ENCODE measurements around the gene FGF9.

FGF9 gene

DNA sequence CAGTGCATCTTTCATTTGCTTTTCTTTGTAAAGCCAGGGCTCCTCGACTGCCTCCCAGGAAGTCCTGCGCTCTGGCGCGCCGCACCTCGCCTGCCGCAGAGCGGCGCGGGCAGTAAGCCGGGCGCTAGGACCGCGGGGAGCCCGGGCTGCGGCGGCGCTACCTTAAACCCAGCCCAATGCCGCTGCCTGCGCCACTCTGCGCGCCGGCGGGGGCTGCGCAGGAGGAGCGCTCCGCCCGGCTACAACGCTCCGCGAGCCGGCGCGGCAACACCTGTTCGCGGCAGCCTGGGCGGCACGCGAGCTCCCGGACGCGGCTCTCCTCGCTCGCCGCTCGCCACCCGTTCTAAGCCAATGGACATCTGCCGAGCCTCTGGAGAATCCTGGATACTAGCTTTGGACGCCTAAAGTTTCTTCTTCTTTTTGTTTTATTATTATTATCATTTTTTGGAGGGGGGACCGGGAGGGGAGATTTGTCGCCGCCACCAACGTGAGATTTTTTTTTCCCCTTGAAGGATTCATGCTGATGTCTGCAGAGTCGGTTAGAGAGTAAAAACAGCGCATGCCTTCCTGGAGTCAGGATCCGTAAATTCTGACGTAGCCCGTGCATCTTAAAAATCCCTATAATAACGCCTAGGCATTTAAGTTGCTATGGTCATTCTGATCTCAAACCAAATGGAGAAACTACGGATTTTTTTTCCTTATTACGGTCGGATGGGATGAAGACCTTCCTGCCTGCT, at the start of gene FGF9:
Gene FGF9 (plus strand): TSS at position 191 of the 737 bp plus-strand sequence. CDS start 840 bp downstream, outside the sequence.
- in situ Hi-C loops (cut with MboI; ENCODE audit: low sequenced_read_pairs): no loop called here

DNA sequence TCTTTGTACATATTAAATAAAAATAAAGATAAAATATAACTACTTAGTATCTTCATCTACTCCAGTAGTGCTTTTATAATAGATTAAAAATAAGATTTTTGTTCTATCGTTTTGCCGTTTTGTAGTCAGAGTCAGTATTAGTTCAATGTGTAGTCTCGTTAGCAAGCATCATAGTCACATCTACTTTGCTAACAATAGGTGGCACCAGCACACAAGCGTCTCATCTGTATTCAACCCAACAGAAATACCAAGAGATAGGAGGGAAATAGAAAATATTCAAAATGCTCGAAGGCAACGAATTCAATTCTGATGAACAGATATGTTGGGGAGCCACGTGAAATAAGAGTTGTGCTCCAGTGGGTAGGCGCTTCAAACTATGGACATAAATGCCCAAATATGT, 45.5 kb upstream of the FGF9 start:
- in situ Hi-C loops (cut with MboI; ENCODE audit: low sequenced_read_pairs): no loop called here

DNA sequence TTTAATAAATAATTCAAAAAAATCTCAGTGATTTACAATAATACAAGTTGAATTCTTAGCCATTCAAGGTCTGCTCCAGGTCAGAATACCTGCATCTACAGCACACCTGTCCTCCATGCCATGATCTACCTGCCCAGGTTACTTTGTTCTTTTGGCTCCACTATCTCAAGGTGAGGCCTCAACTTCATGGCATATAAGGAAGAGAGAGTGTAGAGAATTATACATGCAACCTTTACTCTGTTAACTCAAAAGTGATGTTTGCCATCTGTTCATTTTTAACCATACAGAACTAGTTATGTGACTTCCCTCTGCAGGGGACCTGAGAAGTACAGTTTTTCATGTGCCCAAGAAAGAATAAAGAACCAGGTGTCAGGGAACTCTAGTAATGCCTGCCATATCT, 38.7 kb upstream of the FGF9 start:
- in situ Hi-C loops (cut with MboI; ENCODE audit: low sequenced_read_pairs): no loop called here

GRCh38 chr13:21636656-21637055, 34.2 kb upstream of the FGF9 start:
- in situ Hi-C loops (cut with MboI; ENCODE audit: low sequenced_read_pairs): no loop called here

DNA sequence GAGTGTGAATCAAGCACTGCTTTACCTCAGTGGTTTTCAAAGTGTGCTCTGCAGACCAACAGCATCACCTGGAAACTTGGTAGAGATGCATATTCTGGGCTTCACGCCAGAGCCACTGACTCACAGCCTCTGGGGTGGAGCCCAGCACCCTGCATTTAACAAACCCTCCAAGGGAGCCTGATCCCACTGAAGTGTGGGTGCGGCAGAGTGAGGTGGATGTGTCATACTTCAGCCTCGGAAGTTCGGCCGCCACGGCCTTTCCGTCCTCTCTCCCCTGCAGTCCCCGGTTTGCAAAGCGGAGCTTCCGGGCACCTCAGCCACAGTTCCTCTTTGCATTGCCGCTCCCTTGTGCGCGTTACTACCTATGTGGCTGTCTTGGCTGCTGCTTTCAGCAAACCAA, 33.6 kb upstream of the FGF9 start:
- in situ Hi-C loops (cut with MboI; ENCODE audit: low sequenced_read_pairs): no loop called here

- in situ Hi-C loops (cut with MboI; ENCODE audit: low sequenced_read_pairs): no loop called here
Observed at GRCh38 chr13:21638319-21639282, 32.3 kb upstream of the FGF9 start.

DNA sequence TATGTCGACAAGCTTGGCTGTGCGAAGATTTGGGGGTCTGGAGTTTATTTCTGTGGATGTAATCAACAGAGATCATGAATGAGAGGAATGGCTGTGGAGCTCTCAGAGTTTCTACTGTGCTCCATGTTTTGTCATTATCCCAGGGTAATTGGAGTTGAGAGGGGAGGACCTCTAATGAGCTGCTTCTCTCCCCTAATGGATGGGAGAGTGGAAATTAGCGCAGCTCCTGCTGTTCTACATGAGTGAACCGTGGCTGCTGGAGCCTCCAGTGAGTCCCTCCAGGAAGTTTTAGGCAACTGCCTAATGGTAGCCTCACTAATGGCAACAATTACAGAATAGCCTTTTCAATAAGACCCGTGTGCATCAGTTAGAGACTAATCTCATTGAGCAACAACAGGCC, 31.3 kb upstream of the FGF9 start:
- in situ Hi-C loops (cut with MboI; ENCODE audit: low sequenced_read_pairs): no loop called here

DNA sequence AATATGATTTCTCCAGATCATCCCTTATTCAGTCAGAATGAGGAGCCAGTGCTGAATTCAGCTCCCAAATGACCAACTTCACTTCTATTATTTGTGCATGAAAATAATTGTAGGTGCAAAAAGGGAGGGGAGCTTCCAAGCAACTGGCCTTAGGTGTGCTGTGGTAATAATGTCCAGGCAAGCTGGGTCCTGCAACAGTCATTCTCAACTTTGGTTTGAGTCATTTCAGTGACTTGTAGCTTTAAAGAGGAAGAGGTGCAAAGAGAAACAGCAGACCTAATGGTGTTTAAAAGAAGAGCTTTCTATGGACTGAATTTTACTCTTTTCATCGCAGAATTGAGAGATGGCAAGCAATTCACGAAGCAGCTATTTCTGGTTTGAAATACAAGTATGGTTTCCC, 29.2 kb upstream of the FGF9 start:
- in situ Hi-C loops (cut with MboI; ENCODE audit: low sequenced_read_pairs): no loop called here

- in situ Hi-C loops (cut with MboI; ENCODE audit: low sequenced_read_pairs): no loop called here
Observed at GRCh38 chr13:21657538-21657937, 13.3 kb upstream of the FGF9 start.

DNA sequence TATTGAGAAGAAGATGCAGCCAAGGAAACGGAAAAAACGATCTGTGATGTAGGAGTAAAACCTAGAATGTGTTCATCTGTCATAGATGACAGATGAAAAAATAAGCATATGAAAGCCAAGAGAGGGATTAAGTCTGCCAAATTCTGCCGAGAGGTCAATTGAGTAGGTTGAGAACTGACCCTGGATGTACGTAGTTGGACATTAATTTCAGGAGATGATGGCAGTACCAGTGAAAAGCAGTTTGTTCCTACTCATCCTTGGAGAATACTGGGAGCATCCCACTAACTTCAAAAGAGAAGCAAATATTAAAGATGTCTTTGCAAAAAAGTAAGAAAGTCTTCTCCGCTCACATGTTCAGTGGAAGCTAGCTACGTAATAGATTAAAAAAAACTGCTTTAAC, 11.8 kb upstream of the FGF9 start:
- in situ Hi-C loops (cut with MboI; ENCODE audit: low sequenced_read_pairs): no loop called here

DNA sequence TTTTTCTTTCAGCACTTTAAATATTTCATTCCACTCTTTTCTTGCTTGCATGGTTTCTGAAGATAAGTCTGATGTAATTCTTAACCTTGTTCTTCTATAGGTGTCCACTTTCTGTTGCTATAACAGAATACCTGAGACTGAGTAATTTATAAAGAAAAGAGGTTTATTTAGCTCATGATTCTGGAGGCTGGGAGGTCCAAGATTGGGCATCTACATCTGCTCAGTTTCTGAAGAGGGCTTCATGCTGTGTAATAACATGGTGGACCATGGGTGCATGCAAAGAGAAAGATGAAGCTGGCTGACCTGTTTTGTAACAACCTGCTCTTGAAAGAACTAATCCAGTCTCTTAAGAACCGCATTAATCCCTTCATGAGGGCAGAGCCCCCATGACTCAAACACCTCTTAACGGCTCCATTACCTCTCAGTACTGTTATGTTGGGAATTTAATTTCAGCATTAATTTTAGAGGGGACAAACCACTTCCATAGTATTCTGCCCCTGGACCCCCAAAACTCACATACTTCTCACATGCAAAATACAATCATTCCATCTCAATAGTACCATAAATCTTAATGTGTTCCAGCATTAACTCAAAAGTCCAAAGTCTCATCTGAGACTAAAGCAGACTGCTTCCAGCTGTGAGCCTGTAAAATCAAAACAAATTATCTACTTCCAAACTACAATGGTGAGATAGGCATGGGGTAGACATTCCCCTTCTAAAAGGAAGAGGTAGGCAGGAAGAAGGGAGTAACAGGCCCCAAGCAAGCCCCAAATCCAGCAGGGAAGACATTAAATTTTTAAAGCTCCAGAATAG, 9.6 kb upstream of the FGF9 start:
- in situ Hi-C loops (cut with MboI; ENCODE audit: low sequenced_read_pairs): no loop called here

- in situ Hi-C loops (cut with MboI; ENCODE audit: low sequenced_read_pairs): no loop called here
Observed at GRCh38 chr13:21663197-21663596, 7.7 kb upstream of the FGF9 start.

DNA sequence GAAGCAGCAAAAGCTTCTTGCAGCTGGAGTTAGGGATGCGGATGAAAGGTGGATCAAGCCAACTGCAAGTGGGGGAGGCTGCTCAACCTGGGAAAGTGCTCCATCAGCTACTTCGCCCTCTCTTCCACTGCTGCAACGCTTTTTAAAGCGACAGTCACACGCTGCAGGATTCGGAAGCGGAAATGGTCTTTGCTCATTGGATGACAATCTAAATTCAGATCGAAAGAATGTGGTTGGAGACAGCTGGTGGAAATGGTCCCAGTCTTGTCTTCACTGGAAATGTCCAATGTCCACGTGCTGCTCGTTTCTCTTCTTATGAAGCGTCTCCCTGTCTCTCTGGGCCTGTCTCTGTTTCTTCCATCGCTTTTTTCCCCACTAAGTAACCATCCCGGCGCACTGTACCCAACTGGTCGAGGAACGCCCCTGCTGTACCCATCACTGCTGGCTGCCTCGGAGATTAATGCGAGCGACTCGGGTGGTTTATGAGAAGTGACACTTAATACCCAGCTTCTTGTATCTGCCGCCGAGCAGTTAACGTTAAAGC, 2.1 kb upstream of the FGF9 start:
- in situ Hi-C loops (cut with MboI; ENCODE audit: low sequenced_read_pairs): no loop called here

GRCh38 chr13:21670006-21670882, 629 bp upstream of the FGF9 start:
- in situ Hi-C loops (cut with MboI; ENCODE audit: low sequenced_read_pairs): no loop called here

- in situ Hi-C loops (cut with MboI; ENCODE audit: low sequenced_read_pairs): no loop called here
Observed at GRCh38 chr13:21671620-21672286, 880 bp downstream of the FGF9 start.

- in situ Hi-C loops (cut with MboI; ENCODE audit: low sequenced_read_pairs): no loop called here
Observed at GRCh38 chr13:21672287-21672680, 1.4 kb downstream of the FGF9 start.

GRCh38 chr13:21672796-21673538, 2.1 kb downstream of the FGF9 start:
- in situ Hi-C loops (cut with MboI; ENCODE audit: low sequenced_read_pairs): no loop called here

DNA sequence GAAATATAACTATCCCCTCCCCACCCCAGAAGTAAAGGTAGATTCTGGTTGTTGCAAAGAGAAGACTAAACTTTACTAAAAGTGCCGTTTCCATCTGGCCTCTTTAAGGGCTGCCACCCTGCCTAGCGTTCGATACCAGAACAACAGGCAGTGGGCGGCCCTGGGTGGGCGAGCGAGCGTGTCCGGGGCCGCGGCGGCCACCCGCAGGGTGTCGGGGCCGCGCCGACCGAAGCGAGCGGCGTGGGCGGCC, 2.6 kb downstream of the FGF9 start:
- in situ Hi-C loops (cut with MboI; ENCODE audit: low sequenced_read_pairs): no loop called here

All from hTERT RPE-1 (cell line).